Measurements from ENCODE around the gene AMHR2.
"Not testable (repeated sequence)": the region's sequence is repeated elsewhere in the genome, so short reads cannot be mapped to it uniquely, and the experiment has no call there.

Gene AMHR2

DNA sequence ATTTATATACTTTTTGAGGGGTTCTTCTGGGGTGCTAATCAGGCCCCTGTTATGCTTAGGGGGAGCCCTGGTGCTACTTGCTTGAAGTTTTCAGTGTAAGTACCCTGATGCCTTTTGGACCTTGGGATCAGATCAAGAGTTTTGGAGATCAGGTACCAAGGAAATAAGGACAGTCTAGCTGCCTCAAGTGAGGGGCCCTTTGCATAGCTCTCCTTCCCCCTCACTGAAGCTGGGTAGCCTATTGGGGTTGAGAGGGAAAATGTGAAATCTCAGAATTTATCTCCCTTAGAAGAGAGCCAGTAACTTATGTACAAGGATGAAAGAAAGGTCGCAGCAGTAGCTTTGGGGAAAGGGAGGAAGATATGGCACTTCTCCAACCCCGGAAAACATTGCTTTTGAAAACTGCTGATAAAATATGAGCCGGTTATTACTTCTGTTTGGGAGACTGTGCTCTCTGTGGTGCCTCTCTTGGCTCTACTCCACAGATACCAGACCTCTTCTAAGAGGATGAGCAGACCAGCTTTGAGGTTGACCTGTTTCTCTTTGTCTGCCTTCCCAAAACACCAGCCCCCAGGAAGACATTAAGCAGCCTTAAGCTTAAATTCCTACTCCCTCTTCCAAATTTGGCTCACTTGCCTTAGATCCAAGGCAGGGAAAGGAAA is 8.8 kb upstream of the AMHR2 start:
- no peak for DNase-seq (ENCODE audit: low read depth, low spot score)

- not testable (repeated sequence) for DNase-seq (ENCODE audit: low read depth, low spot score)
Measured at GRCh38 chr12:53415752-53416389, 7.8 kb upstream of the AMHR2 start.

GRCh38 chr12:53417291-53417816 is 6.3 kb upstream of the AMHR2 start:
- not testable (repeated sequence) for DNase-seq (ENCODE audit: low read depth, low spot score)

DNA sequence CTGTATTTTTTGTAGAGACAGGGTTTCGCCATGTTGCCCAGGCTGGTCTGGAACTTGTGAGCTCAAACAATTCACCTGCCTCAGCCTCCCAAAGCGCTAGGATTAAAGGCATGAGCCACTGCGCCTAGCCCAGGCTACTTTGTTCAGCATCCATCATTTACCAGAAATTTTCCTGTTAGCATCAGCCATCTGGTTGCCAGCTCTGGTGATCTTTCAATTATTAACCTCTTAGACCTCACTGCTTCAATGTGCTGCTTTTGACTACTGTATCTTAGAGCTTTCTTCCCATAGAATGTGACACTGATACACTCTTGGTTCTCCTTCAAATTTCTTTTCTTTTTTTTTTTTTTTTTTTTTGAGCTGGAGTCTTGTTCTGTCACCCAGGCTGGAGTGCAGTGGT is 5.4 kb upstream of the AMHR2 start:
- DNase-seq (ENCODE audit: low read depth, low spot score), result no peak

GRCh38 chr12:53419756-53420155 is 3.9 kb upstream of the AMHR2 start:
- no peak for DNase-seq (ENCODE audit: low read depth, low spot score)

DNA sequence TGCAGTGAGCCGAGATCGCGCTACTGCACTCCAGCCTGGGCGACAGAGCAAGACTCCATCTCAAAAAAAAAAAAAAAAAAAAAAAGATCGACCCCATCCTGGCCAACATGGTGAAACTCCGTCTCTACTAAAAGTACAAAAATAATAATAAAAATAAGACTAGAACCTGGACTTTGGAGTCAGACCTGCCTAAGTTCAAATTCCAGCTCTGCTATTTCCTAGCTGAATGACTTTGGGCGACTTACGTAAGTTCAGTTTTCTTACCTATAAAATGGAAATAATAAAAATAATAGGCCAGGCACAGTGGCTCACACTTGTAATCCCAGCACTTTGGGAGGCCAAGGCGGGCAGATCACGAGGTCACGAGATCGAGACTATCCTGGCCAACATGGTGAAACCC is 1.4 kb upstream of the AMHR2 start:
- not testable (repeated sequence) for DNase-seq (ENCODE audit: low read depth, low spot score)

- no peak for DNase-seq (ENCODE audit: low read depth, low spot score)
Measured at GRCh38 chr12:53424626-53425514, 1.2 kb downstream of the AMHR2 start.

GRCh38 chr12:53425515-53426150 is 2.0 kb downstream of the AMHR2 start:
- DNase-seq (ENCODE audit: low read depth, low spot score), result no peak

GRCh38 chr12:53427905-53428594 is 4.4 kb downstream of the AMHR2 start:
- DNase-seq (ENCODE audit: low read depth, low spot score), result no peak

DNA sequence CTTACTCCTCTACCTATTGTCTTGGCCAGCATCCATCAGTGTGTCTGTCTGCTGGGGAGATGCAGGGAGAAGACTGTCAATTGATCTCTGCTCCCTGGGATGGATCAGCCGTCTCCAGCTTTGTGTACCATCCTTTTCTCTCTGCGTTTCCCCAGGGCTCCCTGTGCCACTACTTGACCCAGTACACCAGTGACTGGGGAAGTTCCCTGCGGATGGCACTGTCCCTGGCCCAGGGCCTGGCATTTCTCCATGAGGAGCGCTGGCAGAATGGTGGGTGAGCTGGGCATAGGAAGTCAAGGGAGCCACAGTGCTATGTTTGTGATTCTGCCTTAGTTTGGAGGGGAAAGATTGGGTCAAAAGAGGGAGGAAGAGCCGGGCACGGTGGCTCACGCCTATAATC is 5.1 kb downstream of the AMHR2 start:
- no peak for DNase-seq (ENCODE audit: low read depth, low spot score)

DNA sequence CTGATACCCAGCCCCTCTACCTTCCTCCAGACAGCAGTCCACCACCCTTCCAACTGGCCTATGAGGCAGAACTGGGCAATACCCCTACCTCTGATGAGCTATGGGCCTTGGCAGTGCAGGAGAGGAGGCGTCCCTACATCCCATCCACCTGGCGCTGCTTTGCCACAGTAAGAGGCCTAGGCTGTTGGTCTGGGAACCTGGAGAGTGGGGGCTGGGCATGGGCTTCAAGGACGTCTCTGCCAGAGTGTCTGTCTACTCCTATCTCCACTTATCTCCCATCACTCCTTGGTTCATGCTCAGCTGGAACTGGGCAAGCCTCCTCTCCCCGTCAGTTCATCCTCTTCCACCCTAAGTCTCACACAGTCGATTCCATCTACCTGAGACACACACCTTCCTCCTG is 6.5 kb downstream of the AMHR2 start:
- DNase-seq (ENCODE audit: low read depth, low spot score), result no peak

DNA sequence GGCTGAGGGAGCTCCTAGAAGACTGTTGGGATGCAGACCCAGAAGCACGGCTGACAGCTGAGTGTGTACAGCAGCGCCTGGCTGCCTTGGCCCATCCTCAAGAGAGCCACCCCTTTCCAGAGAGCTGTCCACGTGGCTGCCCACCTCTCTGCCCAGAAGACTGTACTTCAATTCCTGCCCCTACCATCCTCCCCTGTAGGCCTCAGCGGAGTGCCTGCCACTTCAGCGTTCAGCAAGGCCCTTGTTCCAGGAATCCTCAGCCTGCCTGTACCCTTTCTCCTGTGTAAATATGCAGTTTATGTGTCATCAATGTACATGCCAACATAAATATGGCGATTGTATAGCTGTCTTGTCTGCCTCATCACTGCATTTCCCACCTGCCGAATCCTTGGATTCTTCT is 7.5 kb downstream of the AMHR2 start:
- DNase-seq (ENCODE audit: low read depth, low spot score), result no peak

DNA sequence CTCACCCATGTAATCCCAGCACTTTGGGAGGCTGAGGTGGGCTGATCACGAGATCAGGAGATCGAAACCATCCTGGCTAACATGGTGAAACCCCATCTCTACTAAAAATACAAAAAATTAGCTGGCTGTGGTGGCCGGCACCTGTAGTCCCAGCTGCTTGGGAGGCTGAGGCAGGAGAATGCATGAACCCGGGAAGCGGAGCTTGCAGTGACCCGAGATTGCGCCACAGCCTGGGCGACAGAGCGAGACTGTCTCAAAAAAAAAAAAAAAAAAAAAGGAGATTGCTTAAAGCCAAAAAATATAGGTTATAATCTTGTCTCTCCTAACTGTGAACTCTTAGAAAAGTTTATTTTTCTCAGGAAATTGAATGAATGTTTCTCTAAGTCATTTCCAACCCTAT is 11.7 kb downstream of the AMHR2 start:
- DNase-seq (ENCODE audit: low read depth, low spot score), result not testable (repeated sequence)

GRCh38 chr12:53439582-53439981 is 15.9 kb downstream of the AMHR2 start:
- not testable (repeated sequence) for DNase-seq (ENCODE audit: low read depth, low spot score)

GRCh38 chr12:53441040-53441833 is 17.6 kb downstream of the AMHR2 start, which contains the start of gene PRR13:
Gene PRR13, plus strand, starts transcription at chr12:53441734. Its CDS starts 981 bp downstream, at chr12:53442715.
- DNase-seq (ENCODE audit: low read depth, low spot score), result peak; percentile 98

DNA sequence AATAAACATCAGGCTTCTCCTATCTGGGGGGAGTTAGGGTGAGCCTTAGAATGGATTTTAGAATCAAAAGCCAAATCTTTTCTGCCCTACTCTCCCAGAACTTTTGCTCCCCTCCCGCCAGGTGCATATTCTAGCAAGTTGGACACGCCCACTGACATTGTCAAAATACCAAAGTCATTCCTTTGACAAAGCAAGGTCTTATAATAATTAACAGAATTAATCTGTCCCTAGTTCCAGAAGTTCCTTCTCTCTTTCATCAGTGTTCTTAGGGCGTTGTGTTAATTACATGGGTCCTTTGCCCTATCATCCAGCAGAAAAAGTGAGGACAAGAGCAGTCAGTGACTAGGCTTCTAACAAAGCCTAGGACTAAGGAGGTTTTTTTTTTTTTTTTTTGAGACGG is 20.3 kb downstream of the AMHR2 start:
- no peak for DNase-seq (ENCODE audit: low read depth, low spot score)

- DNase-seq (ENCODE audit: low read depth, low spot score), result not testable (repeated sequence)
Measured at GRCh38 chr12:53444593-53445325, 21.1 kb downstream of the AMHR2 start.

GRCh38 chr12:53450936-53451335 is 27.3 kb downstream of the AMHR2 start:
- DNase-seq (ENCODE audit: low read depth, low spot score), result no peak

GRCh38 chr12:53451661-53452158 is 28.1 kb downstream of the AMHR2 start, which contains the start of gene PCBP2:
Gene PCBP2, plus strand, starts transcription at chr12:53452102. Its CDS starts 2,699 bp downstream, at chr12:53454801.
- peak; percentile 94 for DNase-seq (ENCODE audit: low read depth, low spot score)
